Rectal smooth muscle tissue (tissue), 1 donor: ENCODE measurements around the gene VDAC1.
"Not testable (repeated sequence)": the region's sequence is repeated elsewhere in the genome, so short reads cannot be mapped to it uniquely, and the experiment has no call there.

Experiments used
- H3K27ac ChIP-seq: one replicate; pipeline ENCODE4 v1.7.0; 2013; ENCODE audit warnings: low read depth, low read length, inconsistent platforms
- H3K27me3 ChIP-seq: one replicate; pipeline ENCODE4 v1.7.0; 2013; ENCODE audit warnings: low read length; ENCODE audit not compliant: control insufficient read depth, insufficient read depth
- H3K36me3 ChIP-seq: one replicate; pipeline ENCODE4 v1.7.0; 2013; ENCODE audit warnings: low read length; ENCODE audit not compliant: control insufficient read depth, insufficient read depth
- H3K4me1 ChIP-seq: one replicate; pipeline ENCODE4 v1.7.0; 2013; ENCODE audit warnings: low read length; ENCODE audit not compliant: control insufficient read depth, insufficient read depth
- H3K4me3 ChIP-seq: one replicate; pipeline ENCODE4 v1.7.0; 2013; ENCODE audit warnings: low read length
- H3K9ac ChIP-seq: one replicate; pipeline ENCODE4 v1.7.0; 2013; ENCODE audit warnings: low read length

VDAC1 gene

DNA sequence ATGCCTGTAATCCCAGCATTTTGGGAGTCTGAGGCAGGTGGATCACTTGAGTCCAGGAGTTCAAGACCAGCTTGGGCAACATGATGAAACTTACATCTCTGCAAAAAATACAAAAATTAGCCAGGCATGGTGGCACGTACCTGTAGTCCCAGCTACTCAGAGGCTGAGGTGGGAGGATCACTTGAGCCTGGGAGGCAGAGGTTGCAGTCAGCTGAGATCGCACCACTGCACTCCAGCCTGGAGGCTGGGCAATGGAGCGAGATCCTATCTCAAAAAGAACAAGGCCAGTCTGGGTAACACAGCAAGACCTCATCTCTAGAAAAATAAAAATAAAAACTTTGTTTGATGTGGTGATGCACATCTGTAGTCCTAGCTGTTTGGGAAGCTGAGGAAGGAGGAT is 67.1 kb downstream of the VDAC1 start:
- not testable (repeated sequence) for H3K27me3 ChIP-seq, H3K27ac ChIP-seq, H3K4me1 ChIP-seq, H3K4me3 ChIP-seq, H3K9ac ChIP-seq, H3K36me3 ChIP-seq

DNA sequence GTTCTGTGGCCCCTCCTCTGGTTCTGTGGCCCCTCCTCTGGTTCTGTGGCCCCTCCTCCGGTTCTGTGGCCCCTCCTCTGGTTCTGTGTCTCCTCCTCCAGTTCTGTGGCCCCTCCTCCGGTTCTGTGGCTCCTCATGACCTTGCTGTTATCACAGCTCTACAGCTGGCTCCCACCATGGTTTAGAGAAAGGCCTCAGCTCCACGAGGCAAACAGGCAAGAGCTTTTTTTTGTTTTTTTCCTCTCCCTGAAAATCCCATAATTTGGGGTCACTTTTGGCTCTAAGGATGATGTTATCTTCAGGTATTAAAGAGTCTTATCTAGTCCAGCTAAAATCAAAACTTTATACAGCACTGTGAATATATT is 68.1 kb downstream of the VDAC1 start:
- Histone ChIP-seq H3K4me1 (no peaks in the 10 kb centered on the region), H3K36me3 (no peaks in the 10 kb centered on the region), H3K27me3 (no peaks in the 10 kb centered on the region), H3K27ac (no peak overlapping the region), H3K9ac (no peak overlapping the region), H3K4me3 (no peak overlapping the region)

- H3K36me3 ChIP-seq, H3K4me3 ChIP-seq, H3K27ac ChIP-seq, H3K27me3 ChIP-seq, H3K9ac ChIP-seq, H3K4me1 ChIP-seq: not testable (repeated sequence)
Observed at GRCh38 chr5:133935991-133936650, 68.7 kb downstream of the VDAC1 start.

DNA sequence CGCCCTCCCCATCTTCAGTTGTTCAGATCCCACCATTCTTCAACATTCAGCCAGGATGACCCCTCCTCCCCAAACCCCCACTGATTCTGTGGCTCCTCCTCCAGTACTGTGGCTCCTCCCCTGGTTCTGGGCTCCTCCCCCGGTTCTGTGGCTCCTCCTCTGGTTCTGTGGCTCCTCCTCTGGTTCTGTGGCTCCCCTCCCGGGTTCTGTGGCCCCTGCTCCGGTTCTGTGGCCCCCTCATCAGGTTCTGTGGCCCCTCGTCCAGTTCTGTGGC is 69.2 kb downstream of the VDAC1 start:
- Histone ChIP-seq H3K4me1 (no peaks in the 10 kb centered on the region), H3K27ac (no peak overlapping the region), H3K4me3 (no peak overlapping the region), H3K36me3 (no peaks in the 10 kb centered on the region), H3K27me3 (no peaks in the 10 kb centered on the region), H3K9ac (no peak overlapping the region)

DNA sequence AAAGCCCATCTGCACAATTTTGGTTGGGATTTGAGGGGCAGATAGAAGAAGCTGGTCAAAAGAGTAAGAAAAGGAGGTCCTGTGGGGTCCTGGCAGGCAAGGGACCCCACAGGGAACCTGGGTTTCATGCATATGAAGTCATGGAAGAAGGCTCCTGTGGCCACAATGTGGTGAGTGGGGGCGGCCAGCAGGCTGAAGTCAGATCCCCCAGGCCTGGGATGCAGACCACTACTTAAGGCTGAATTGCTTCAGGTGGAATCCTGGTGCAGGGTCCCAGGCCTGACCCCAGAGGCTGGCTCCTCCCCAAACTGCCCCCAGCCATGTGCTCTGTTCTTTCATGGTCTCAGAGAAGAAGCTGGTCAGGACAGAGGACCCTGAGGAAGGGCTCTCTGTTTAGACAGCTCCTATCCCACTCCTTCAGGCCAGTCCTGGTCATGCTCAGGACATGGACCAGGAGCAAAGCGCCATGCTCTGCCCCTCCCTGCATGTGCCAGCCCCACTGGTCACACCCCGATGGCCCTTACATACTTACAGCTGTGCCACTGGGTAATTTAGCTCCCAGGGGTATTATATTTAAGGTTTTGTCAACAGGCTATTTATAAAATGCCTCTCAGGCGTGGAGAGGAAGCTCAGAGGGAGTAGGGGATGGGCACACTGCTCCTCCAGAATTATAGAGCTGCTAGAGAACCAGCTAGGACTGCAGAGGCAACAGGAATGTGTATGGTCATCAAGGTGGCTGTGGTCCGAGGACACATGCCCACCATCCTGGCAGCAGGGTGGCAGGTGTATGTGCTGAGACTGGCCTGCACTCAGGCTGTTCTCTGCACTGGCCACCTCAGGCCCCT is 69.7 kb downstream of the VDAC1 start:
- Histone ChIP-seq H3K4me1 (no peaks in the 10 kb centered on the region), H3K27me3 (no peaks in the 10 kb centered on the region), H3K27ac (no peak overlapping the region), H3K9ac (no peak overlapping the region), H3K4me3 (no peak overlapping the region), H3K36me3 (no peaks in the 10 kb centered on the region)

GRCh38 chr5:133934311-133934710 is 70.5 kb downstream of the VDAC1 start:
- H3K36me3 ChIP-seq: no peaks in the 10 kb centered on the region
- H3K27ac ChIP-seq: no peak overlapping the region
- no peaks in the 10 kb centered on the region for H3K4me1 ChIP-seq
- no peaks in the 10 kb centered on the region for H3K27me3 ChIP-seq
- H3K9ac ChIP-seq: no peak overlapping the region
- H3K4me3 ChIP-seq: no peak overlapping the region

GRCh38 chr5:133933670-133934295 is 71.0 kb downstream of the VDAC1 start:
- no peaks in the 10 kb centered on the region for H3K4me1 ChIP-seq
- no peaks in the 10 kb centered on the region for H3K27me3 ChIP-seq
- no peaks in the 10 kb centered on the region for H3K36me3 ChIP-seq
- no peak overlapping the region for H3K4me3 ChIP-seq
- no peak overlapping the region for H3K9ac ChIP-seq
- no peak overlapping the region for H3K27ac ChIP-seq

- Histone ChIP-seq H3K4me1 (no peaks in the 10 kb centered on the region), H3K4me3 (no peak overlapping the region), H3K9ac (no peak overlapping the region), H3K36me3 (no peaks in the 10 kb centered on the region), H3K27me3 (no peaks in the 10 kb centered on the region), H3K27ac (no peak overlapping the region)
Observed at GRCh38 chr5:133933169-133933509, 71.6 kb downstream of the VDAC1 start.

- no peak overlapping the region for H3K27ac ChIP-seq
Observed at GRCh38 chr5:133932441-133933168, 72.2 kb downstream of the VDAC1 start.

GRCh38 chr5:133931546-133931945 is 73.2 kb downstream of the VDAC1 start:
- no peak overlapping the region for H3K27ac ChIP-seq

More at GRCh38 chr5:133932441-133933168, 72.2 kb downstream of the VDAC1 start:
- Histone ChIP-seq H3K36me3 (no peaks in the 10 kb centered on the region), H3K9ac (no peak overlapping the region), H3K4me1 (no peaks in the 10 kb centered on the region), H3K4me3 (no peak overlapping the region), H3K27me3 (no peaks in the 10 kb centered on the region)

GRCh38 chr5:133930813-133931090 is 74.0 kb downstream of the VDAC1 start:
- Histone ChIP-seq H3K36me3 (no peaks in the 10 kb centered on the region), H3K9ac (no peak overlapping the region), H3K4me1 (no peaks in the 10 kb centered on the region), H3K4me3 (no peak overlapping the region), H3K27me3 (peaks cover 3% of the 10 kb centered on the region), H3K27ac (no peak overlapping the region)

More at GRCh38 chr5:133931546-133931945, 73.2 kb downstream of the VDAC1 start:
- H3K4me1 ChIP-seq: no peaks in the 10 kb centered on the region
- H3K36me3 ChIP-seq: no peaks in the 10 kb centered on the region
- no peak overlapping the region for H3K9ac ChIP-seq
- H3K4me3 ChIP-seq: no peak overlapping the region
- peaks cover 2% of the 10 kb centered on the region for H3K27me3 ChIP-seq

DNA sequence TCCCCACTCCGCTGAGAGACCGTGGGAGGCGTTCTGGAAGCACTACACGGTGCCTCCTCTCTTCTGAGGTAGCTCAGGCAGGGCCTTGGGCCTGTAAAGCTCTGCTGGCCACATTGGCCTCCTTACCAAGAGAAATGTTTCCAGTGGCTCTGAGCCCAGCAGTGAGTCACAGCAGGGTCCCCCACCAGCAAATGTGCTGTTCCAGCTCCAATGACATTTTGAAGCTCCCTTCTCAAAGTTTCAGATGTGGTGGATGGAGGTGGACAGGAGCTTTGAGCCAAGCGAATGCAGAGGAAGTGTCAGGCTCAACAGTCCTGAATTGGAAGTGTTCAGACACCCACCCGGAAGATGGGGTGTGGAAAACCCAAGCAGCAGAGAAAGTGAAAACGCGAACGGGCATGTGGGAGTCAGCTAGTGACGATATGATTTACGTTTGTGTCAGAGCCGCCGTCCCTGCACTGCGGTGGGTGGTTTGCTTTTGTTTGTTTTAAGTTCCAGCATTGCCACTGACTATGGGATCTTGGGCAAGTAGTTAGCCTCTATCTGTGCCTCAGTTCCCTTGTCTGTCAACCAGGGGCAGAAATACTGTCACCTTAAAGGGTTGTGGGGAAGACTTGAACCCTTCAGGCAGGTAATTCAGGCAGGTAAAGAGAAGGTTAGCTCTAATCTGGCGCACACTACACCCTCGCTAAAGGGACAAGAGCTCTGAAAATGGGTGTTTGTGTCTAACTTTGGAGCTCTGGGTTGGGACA is 74.5 kb downstream of the VDAC1 start:
- Histone ChIP-seq H3K27me3 (peaks cover 3% of the 10 kb centered on the region), H3K27ac (no peak overlapping the region), H3K4me1 (no peaks in the 10 kb centered on the region), H3K36me3 (no peaks in the 10 kb centered on the region), H3K4me3 (no peak overlapping the region), H3K9ac (no peak overlapping the region)
